Colonic mucosa (tissue), 4 donors: ENCODE data around the gene PPIL6. TPM values are rescaled to one million over a fixed set of nuclear protein-coding genes. Genes with fewer than 3 reads are reported as not detected.

ENCODE experiments used
- DNase-seq: peaks from one replicate; pipeline ENCODE4 v3.0.0-alpha.2; 2020
- H3K27ac ChIP-seq: fragments of 200-600 bp; one replicate; pipeline ENCODE4 v1.8.0; 2021
- H3K27me3 ChIP-seq: fragments of 200-600 bp; one replicate; pipeline ENCODE4 v1.8.0; 2021
- H3K36me3 ChIP-seq: fragments of 200-600 bp; one replicate; pipeline ENCODE4 v1.8.0; 2021
- H3K4me1 ChIP-seq: fragments of 200-600 bp; one replicate; pipeline ENCODE4 v1.8.0; 2021; ENCODE audit warnings: mild to moderate bottlenecking
- H3K4me3 ChIP-seq: fragments of 200-600 bp; one replicate; pipeline ENCODE4 v1.8.0; 2021
- H3K9ac ChIP-seq, 2 donors: one replicate each; pipeline ENCODE4 v1.7.0; 2013; ENCODE audit warnings: control low read depth in 2 of 2, low read depth in 2 of 2, low read length in 2 of 2
- H3K9me3 ChIP-seq: fragments of 200-600 bp; one replicate; pipeline ENCODE4 v1.8.0; 2021
- CTCF ChIP-seq: fragments of 200-600 bp; IDR thresholded peaks from one replicate; pipeline ENCODE4 v1.8.0; 2022; ENCODE audit warnings: antibody characterized with exemption, mild to moderate bottlenecking
- intact Hi-C: fragments of 100-400 bp; cut with DNase I; formaldehyde crosslinking; loops from one replicate; pipeline ENCODE4 v1.14.1; 2022
- total RNA-seq, 2 donors: library from RNA; stranded (reverse); fragmentation: NEBNext Ultra II Directional in 1 of 2; extraction: Animal tissue kit (Norgen Biotek cat#: 25700) in 1 of 2; gene quantifications; one replicate each; pipeline ENCODE4 v1.2.1, GENCODE V29; 2021
- donor health status: healthy.
- donor health status: DM: no; HTN: no; CAD: no.
- donor health status: DM: no; HTN: no; CAD: no.

PPIL6 gene
- total RNA-seq, 2 donors from 2014 or later = 0.91 to 1.5 TPM

- H3K4me1 ChIP-seq = no peaks in the 10 kb centered on the region
- no peak overlapping the region for H3K27ac ChIP-seq
- intact Hi-C loops = no loop called here
- no peaks in the 10 kb centered on the region for H3K27me3 ChIP-seq
- H3K9me3 ChIP-seq = no peaks in the 10 kb centered on the region
- H3K4me3 ChIP-seq = no peak overlapping the region
- no peak for DNase-seq
- H3K36me3 ChIP-seq = no peaks in the 10 kb centered on the region
- no peak overlapping the region for H3K9ac ChIP-seq
- no peak for TF ChIP-seq CTCF
These were observed 29.4 kb downstream of the PPIL6 start for GRCh38 chr6:109411034-109411433.

DNA sequence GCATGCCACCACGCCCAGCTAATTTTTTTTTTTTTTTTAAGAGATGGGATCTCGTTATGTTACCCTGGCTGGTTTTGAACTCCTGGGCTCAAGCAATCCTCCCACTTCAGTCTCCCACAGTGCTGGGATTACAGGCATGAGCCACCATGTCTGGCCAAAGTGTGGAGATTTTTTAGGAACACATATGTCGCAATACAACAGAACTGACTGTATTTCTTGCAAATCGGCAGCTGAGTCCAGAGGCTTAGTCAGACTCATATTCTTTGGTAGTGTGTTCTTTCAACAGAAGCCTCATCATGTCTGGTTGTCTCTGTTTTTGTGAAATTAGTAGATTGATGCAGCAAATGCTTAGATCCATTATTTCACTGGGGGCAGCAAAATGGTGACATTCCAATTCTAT, 34.2 kb downstream of the PPIL6 start:
- DNase-seq = no peak

GRCh38 chr6:109397020-109397419, 43.4 kb downstream of the PPIL6 start:
- Histone ChIP-seq H3K4me3 (no peak overlapping the region), H3K27ac (no peak overlapping the region), H3K36me3 (no peaks in the 10 kb centered on the region), H3K27me3 (no peaks in the 10 kb centered on the region), H3K9me3 (no peaks in the 10 kb centered on the region), H3K4me1 (no peaks in the 10 kb centered on the region), H3K9ac (no peak overlapping the region)
- intact Hi-C loops = loop anchor here (10.0 kb wide), 1 partner anchor 852 kb away; no protein-coding TSS in a partner anchor
- no peak for DNase-seq
- no peak for TF ChIP-seq CTCF

More for the DNA sequence above, 34.2 kb downstream of the PPIL6 start:
- H3K4me3 ChIP-seq = no peak overlapping the region
- intact Hi-C loops = no loop called here
- H3K9me3 ChIP-seq = no peaks in the 10 kb centered on the region
- no peaks in the 10 kb centered on the region for H3K27me3 ChIP-seq
- no peaks in the 10 kb centered on the region for H3K4me1 ChIP-seq
- no peaks in the 10 kb centered on the region for H3K36me3 ChIP-seq
- no peak for TF ChIP-seq CTCF
- no peak overlapping the region for H3K27ac ChIP-seq
- no peak overlapping the region for H3K9ac ChIP-seq

- no peak overlapping the region for H3K27ac ChIP-seq
- no peaks in the 10 kb centered on the region for H3K9me3 ChIP-seq
- no peaks in the 10 kb centered on the region for H3K36me3 ChIP-seq
- no peak for DNase-seq
- intact Hi-C loops = loop anchor here (10.0 kb wide), 1 partner anchor 851 kb away; no protein-coding TSS in a partner anchor
- no peak overlapping the region for H3K4me3 ChIP-seq
- H3K27me3 ChIP-seq = no peaks in the 10 kb centered on the region
- no peak overlapping the region for H3K9ac ChIP-seq
- TF ChIP-seq CTCF = no peak
- H3K4me1 ChIP-seq = no peaks in the 10 kb centered on the region
These were observed 44.2 kb downstream of the PPIL6 start for GRCh38 chr6:109396046-109396718.

DNA sequence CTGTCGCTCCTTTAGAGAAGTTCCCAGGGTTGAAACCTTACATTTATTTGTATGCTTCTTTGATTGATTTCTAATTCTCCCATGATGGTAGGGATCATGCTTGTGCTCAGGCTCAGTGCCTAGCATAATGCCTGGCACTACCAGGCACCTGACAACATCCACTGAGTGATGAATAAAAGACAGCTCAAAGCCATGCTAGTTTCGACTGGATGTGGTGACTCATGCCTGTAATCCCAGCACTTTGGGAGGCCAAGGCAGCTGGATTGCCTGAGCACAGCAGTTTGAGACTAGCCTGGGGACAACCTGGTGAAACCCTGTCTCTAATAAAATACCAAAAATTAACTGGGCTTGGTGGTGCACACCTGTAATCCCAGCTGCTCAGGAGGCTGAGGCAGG, 46.5 kb downstream of the PPIL6 start:
- intact Hi-C loops = loop anchor here (10.0 kb wide), 1 partner anchor 849 kb away; no protein-coding TSS in a partner anchor
- no peak for TF ChIP-seq CTCF
- H3K27ac ChIP-seq = no peak overlapping the region

More for the DNA sequence above, 46.5 kb downstream of the PPIL6 start:
- H3K9me3 ChIP-seq = no peaks in the 10 kb centered on the region
- H3K36me3 ChIP-seq = no peaks in the 10 kb centered on the region
- no peak overlapping the region for H3K9ac ChIP-seq
- no peak overlapping the region for H3K4me3 ChIP-seq
- no peaks in the 10 kb centered on the region for H3K4me1 ChIP-seq
- no peak for DNase-seq
- H3K27me3 ChIP-seq = no peaks in the 10 kb centered on the region
